LHCN-M2 (cell line): ENCODE data around the gene LRRTM4. TPM values are rescaled to one million over a fixed set of nuclear protein-coding genes. Genes with fewer than 3 reads are reported as not detected.

Experiments used
- DNase-seq: peaks from one replicate; pipeline ENCODE4 v3.0.0-alpha.2; 2012; ENCODE audit warnings: low read depth
- total RNA-seq: library from RNA; depleted of rRNA; stranded (reverse); fragments of >200 nt; gene quantifications from 2 replicates; pipeline ENCODE4 v1.2.3, GENCODE V29; 2014

Gene LRRTM4
- total RNA-seq, 1 experiment from 2014 or later: not detected

DNA sequence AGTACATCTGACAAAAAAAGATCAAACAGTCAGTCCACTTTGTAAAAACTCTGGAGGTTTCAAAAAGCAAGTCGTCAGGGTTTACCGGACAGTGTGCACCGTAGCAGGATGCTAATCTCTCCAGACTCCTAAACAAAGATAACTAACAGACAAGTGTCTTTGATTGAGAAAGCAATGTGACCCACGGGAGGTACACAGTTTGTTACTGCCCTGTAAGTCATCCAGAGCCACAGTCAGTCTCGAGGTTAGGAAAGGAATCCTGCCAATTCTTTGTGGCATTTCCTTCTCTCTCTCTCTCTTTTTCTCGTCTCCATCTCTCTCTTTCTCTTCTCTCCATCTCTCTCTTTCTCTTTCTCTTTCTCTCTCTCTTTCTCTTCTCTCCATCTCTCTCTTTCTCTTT is 42.8 kb downstream of the LRRTM4 start:
- no peak for DNase-seq

DNA sequence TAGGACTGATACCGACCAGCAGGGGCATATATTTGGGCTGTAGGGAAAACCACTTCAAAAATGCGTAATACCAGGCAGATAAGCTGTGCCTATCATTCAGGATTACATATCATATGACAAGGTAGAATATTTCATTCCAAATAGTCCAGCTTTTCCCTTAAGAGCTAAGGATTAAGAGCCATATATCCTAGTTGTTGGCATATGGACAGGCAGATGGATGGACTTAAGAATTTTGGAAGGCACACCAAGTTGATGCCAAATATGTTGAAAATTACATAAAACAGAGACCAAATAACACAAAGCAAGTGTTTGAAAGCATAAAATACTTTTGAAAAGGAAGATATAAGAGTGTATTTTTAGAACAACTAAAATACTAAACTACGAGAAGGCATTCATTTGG is 52.1 kb downstream of the LRRTM4 start:
- DNase-seq: no peak

DNA sequence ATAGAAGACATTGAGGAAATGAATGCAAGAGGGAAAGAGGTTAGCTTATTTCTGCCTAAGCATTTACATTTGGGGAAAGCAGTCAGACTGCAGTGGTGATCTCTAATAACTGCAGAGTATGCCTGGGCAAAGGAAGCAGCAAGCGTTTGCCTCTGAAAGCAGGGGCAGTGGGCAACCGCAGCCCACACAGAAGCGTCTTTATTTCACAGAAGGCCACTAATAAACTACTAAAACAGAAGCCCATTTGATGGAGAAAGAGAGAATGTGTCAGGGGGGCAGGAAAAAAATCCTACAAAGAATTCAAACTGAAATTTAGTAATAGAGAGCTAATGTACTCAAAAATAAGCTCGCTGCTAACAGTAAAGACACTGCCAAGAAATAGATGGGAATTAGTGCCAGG is 53.1 kb downstream of the LRRTM4 start:
- no peak for DNase-seq

DNA sequence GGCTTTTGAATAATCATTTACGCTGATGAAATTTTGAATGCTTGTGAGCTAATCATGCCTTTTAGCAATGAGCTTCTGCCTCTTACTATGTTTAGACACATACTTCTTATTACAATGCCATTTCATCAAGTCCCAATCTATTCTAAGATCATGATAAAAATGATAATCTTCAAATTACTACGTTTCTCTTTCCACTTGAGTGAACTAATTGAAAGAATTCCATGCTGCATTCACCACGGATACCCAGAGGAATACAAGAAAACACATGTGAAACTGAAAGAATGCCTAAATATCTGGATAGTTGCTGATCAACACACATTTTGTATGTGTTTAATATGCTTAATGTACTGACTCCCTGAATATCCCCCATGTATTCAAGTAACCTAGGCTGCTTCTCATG is 62.3 kb downstream of the LRRTM4 start:
- DNase-seq: no peak

DNA sequence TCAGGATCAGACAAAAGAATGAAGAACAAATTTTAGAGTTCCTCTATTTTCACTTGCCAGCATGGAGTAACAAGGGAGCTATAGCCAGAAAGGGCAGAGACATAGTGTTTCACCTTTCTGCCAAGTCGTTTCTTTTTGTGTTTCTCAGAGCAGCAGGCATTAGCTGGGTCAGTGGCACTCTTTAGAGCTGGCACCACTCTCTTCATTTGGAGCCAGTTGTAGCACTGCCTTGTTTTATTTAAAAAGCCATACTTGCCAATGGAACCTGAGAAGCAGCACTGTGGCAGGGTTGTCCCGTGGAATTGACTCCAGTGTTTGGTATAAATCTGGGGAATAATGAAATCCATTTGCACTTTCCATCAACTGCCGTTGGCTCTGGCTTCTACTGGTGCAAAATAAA is 64.0 kb downstream of the LRRTM4 start:
- no peak for DNase-seq

DNA sequence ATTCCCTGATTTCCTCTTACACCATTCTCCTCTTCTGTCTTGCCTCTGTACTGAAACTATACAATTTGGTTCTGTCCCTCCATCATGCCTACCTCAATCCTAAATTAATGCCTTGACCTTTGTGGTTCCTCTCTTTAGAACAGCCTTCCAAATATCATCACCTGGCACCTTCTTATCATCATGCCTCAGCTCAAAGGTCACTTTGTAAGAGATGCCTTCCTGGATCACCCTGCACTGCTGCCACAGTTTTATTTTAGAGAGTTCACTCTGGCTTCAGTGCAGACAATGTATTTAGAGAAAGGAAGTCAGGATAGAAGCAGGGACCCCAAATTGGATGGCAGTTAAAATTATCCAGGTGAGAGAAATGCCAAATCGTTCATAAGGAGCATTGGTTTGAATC is 64.5 kb downstream of the LRRTM4 start:
- no peak for DNase-seq

DNA sequence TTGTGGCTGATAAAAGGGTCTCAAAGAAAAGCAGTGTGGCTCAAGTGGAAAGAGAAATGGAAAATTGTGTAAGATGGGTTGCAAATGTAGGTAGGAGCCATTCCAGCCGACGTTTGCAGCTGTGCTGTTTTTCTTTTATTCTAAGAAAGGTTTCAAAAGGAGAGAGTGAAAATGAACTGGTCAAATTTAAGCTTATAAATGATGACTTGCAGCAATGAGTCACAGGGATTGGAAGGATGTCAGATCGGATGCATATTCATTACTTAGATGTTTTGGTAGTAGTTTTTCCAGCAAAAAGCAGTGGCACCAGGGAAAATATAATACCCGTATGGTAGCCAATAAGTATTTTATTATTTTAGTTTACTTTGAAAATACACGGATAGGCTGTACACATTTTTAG is 79.1 kb downstream of the LRRTM4 start:
- DNase-seq: no peak

DNA sequence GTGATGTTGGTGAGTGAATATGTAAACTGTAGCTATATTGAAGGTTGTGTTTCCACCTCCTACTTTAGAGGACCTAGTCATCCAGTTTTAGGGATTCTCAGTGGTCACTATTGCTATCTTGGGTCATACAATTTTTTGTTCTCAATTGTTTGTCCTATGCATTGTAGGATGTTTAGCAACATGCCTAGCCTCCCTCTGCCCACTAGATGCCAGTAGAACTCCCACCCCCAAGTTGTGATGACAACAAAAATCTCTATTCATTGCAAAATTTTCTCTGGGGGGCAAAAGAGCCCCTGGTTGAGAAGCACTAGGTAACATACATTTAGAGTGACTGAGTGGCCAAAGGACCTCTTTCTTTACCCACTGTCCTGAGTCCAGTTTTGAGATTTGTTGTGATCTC is 87.3 kb downstream of the LRRTM4 start:
- no peak for DNase-seq

DNA sequence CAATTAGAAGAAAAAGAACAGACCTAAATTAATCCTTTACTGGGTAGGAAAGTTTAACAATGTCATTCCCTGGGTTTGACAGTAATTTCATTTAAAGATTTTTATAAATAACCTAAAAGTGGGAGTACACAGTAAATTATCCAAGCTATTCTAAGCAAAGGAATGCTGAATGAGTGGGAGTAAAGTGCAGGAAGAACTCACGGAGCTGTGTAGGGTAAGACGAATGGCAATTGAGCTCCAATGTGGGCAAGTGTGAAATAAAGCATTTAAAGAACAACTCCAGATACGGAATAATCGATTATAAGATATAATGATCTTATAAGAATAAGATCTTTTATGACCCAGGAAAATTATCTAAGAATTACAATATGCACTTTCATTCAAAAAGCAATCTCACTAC is 93.2 kb downstream of the LRRTM4 start:
- no peak for DNase-seq

DNA sequence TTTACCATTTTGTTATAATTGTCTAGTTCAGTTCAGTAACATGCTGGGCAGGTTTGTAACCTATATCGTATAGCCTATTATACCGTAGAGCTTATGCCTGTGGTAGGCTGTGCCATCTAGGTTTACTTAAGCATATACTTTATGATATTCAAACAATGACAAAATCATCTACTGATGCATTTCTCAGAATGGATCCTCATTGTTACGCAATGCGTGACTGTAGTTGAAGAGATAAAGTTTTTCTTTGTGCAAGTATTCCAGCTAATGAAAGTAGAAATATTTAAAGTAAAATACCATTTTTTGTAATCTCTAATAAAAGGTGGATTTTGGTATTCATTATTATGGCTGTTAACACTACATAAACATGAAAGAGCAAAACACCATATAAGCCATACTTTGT is 100.2 kb downstream of the LRRTM4 start:
- no peak for DNase-seq

DNA sequence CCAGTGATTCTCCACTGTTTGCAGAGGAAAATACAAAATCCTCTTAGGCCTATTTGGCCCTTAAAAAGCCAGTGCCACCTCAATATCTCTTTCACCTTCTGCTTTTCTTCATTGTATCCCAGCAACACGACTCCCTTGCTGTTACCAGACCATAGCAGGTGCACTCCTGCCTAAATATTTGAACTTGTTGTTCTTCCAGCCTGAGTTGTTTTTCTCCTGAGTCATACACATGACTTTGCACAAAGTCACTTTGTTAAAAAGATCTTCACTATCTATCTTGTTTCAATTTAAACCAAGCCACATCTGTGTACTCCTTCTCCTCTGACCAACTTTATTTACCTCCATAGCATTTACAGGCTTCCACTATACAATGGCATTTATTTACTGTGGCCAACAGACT is 103.6 kb downstream of the LRRTM4 start:
- no peak for DNase-seq

DNA sequence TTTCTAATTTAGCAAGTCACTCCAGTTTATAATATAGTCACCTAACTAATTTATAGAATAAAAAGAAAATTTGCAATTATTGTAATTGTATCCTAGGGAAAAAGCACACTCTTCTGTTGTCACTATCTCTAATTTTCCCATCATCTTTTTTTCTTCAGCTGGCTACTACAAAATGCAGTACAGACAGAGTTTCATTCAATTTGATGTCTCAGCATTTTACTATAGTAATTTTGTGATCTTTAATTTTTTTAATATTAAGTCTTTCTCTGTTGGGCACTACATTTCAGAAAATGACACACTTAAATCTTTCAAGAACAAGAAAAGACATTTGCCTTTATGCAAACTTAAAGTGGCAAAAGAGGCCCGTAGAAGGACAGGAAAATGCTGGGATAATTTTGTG is 118.0 kb downstream of the LRRTM4 start:
- DNase-seq: no peak

DNA sequence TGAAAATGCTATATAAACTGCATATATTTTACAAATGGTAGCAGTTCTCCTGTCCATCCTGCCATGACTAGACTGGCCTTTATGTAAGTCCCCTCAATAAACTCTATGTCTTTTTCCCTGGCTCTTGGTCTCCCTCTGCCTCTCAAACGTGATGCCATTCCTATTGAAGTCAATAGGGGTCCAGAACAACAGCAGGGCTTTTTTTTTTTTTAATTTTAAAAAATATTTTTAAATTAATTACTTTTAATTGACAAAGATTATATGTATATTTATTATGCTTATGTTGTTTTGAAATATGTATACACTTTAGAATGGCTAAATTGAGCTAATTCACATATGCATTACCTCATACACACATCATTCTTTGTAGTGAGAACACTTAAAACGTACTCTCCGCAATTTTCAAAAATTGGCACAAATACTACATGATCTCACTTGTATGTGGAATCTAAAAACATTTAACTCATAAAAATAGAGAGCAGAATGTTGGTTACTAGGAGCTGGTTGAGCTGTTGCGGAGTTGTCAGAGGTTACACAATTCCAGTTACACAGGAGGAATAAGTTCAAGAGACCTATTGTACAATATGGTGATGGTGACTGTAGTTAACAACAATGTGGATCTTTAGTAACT is 123.1 kb downstream of the LRRTM4 start:
- DNase-seq: no peak

DNA sequence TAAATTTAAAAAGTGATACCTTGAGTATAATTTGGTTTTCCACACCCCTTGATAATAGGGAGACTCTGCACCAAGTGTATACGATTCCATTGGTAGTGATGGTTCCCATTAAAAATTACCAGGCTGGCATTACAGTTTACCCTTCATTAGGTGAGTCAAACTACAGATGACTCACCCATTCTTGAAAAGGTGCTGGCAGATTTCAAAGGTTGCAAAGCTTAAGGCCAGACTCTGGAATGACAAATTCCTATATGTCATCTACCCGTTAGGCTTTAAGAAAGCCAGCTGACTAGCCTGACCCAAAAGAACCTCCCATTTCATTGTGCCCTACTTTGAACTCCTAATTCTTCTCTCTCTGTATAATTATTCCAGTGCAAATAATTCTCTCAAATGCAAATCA is 124.4 kb downstream of the LRRTM4 start:
- no peak for DNase-seq

DNA sequence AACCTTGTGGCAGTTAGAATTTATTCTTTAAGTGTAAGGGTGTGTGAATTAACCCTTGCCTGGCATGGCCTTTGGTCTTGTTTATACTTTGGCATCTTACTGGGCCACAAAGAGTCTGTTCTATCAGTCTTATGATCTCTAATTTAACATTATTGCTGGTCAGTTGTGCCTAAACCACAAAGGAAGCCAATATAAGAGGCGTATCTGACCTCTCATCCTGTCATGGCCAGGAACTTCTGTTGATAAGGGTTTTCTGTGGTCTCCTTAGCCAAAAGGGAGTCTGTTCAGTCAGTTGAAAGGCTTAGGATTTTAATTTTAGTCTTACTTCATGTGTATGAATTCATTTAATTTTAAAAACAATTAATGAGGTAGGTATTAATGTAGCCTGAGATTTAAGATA is 127.2 kb downstream of the LRRTM4 start:
- no peak for DNase-seq

DNA sequence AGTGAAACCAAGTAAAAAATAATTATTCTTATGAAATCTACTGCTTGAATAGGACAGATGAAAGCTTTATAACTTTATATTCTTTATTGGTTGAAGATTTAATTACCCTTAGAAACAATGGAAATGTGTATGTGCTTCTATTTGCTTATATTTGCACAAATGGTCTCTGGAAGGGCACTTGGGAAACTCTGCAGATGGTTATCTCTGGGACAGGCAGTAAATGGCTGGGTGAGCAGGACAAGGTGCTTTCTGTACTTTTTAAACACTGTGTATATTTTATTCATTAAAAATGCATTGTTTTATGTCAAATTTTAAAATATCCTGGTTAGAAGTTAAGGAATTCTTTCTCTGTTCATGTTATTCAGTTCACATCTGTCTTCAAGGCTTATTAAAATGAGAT is 131.1 kb downstream of the LRRTM4 start:
- no peak for DNase-seq

DNA sequence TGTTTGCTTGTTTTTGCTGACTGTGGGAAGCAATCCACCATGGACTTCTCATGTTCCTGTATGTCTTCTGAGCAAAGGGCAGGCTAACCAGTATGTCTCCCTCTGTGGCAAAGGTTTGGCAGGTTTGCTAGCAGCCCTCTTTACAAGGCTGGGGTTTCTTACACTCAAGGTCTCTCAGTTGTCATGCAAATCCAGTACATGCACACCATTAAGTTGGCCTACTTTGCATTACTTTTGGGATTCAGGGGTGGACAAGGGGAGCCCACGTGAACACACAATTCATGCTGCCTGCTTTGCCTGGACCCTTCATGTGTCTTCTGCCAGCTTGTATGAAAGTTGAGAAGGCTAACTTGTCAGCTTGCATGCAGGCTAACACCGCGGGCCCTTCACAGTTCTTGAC is 134.9 kb downstream of the LRRTM4 start:
- no peak for DNase-seq

DNA sequence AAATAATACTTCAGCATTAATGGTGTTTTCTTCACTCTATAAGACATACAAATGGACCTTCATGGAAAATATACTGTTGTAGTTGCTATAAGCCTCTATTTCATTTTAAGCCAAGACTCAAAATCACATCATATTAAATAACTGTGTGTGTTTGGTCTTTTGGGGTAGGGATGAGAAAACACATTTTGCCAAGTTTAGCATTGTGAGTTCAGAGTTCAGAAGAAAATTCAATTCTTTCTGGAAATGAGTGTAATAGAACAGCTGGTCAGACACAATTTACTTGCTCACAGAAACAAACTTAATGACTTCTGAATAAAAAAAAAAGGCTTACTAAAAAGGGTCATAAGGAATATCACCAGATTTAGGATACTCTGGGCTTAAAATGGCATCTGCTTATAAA is 149.5 kb downstream of the LRRTM4 start:
- no peak for DNase-seq

DNA sequence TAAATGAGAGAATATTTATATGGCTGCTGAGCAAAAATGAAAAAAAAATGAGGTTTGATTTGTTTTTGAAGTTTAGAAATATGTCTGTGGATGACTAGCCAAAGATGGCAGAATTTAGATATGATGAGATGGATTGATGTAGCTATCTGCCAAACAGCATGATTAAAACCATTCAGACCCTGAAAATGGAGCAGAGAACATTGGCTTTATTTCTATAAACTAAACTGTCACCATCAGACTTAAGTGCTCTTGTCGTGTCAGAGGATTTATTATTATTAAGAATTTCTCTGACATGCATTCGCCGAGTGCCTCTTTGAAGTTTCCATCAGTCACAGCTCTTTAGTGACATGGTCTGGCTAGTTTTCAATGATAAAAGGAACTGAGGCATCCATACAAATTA is 151.7 kb downstream of the LRRTM4 start:
- no peak for DNase-seq

DNA sequence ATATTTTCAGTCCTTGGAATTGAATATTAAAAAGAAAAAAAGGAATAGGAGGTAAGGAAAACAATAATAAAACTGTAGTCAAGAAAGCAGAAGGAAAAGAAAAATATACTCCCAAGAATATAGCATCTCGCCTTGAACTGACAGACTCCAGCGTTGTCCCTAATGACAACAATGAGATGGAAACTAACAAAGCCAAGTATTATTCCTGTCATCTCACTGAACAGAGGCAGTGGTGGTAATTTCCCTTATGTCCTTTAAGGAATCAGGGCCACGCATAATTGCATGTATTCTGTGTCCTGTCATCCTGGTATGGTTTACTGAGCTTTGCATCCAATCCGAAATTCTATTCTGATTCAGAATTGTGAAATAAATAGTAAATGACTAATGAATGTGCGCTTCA is 158.9 kb downstream of the LRRTM4 start:
- no peak for DNase-seq

DNA sequence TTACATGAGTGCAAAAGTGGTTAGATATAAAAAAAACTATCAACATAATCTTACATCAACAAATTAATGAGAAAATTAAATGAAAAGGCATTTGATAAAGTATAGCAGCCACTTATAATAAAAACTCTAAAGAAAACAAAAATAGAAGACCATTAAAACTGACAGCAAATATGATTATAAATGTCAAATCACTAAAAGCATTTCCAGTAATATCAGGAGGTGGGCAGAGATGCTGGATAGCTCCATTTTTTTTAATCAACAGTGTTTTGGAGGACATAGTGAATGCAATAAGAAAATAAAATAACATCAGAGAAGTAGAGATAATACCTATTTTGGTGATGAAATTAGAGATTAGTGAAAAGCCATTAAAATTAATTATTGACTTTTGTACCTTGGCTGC is 173.4 kb downstream of the LRRTM4 start:
- DNase-seq: no peak

DNA sequence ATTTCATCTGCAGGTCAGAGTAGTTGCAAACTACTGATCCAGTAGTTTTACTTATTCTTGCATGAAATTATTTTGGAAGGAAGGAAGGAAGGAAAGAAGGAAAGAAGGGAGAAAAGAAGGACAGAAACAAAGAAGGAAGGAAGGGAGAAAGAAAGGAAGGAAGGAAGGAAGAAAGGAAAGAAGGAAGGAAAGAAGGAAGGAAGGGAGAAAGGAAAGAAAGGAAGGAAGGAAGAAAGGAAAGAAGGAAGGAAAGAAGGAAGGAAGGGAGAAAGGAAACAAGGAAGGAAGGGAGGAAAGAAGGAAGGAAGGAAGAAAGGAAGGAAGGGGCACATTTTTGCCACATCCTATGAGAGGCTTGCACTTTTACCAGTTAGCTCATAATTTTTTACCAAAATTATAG is 186.2 kb downstream of the LRRTM4 start:
- no peak for DNase-seq

DNA sequence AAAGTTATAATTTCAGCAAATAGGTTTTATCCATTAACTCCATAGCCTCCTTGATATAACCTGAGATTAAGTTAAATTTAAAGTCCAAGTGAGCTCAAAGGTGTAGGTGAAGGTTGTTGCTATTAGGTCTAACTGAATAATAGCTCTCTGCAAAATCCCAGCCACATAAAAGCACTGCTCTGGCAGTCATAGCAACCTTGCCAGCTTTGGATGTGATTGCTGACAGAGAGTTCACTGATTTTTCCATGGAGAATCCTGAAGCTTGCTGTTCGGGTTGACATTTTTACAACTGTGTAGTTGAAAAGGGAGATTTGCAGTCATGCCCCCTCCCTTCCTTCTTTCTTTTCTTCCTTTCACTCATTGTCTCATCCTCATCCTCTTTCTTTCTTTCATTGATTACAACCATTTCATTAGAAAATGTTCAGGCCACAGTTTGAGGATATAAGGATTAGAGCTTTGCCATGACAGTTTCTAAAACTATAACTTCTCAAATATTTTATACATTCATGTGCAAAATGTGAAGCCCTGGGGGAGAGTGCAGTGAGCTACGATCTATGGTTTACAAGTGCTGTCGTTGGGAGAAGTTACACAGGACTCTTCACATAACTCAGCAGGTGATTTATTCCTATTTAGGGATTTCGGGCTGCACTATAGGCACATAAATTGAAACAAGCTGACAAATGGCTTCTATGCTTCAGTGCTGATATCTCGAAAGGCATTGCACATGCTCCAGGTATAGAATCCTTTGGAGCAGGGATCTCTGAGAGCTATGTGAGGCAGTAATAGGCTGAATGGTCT is 193.8 kb downstream of the LRRTM4 start:
- DNase-seq: no peak

DNA sequence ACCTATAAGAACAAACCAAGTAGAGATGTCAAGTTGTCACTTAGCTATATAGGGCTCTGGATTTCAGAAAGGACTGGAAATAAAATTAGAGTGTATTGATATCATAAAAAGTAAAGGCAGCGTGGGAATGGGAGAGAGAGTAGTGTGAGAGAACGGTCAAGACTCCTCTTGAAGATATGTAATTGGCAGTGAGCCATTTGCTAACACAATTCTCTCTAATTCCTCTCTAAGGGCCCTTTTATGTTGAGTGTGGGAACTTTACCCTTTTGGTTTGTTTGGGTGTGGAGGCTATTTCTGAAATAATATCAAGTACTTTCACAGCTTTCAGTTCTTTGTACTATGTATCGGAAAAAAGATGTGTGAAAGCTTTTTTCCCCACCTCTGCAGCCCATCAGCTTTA is 196.8 kb downstream of the LRRTM4 start:
- DNase-seq: no peak
